ENCODE results near the gene LIF. TPM values are rescaled to one million over a fixed set of nuclear protein-coding genes. Genes with fewer than 3 reads are reported as not detected.

Gene LIF
- total RNA-seq, 1 donor from 2014 or later = not detected

DNA sequence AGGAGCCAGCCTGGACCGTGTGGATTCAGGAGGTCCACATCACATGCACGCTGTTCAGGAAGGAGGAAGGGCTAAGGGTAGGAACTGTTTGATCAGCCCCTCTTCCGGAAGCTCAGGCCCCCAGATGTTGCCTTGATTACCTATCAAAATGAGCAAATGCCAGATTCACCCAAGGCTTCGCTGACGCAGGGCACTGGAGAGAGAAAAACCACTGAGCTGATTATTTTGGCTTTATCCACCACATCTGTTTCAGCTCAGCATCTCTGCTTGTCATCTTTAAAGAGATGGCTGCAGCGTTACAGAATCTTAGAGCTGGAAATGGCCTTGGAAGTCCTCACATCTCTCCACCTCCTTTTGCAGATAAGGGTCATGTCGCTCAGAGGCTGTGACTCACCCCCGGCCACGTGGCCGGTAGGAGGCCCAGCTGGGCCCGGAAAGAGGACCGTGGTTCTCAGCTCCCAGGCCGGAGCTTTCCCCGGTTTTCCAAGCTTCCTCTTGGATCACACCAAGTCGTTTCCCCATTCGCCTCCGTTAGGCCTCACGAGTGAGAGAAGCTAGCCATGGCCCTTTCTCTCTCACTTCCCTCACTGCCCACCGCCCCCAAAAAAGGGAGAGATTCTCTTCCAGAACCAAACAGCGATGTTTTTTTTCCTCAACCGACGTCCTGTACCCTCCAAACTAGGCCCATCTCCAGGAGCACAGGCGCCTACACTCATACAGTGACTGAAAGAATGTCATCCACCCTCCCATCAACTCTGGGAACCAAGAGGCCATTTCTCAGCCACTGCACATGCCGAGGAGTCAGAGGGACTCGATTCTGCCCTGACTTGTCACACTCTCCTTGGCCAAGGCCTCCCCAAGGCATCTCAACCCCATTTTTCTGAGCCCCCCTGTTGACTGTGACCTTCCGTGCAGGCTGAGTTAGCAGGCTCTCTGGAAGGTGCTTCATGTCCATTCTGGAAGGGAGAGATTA is 37.6 kb downstream of the LIF start:
- Histone ChIP-seq H3K4me3 (no peak overlapping the region), H3K4me1 (peaks cover 0 to 18% of the 10 kb centered on the region in 2 donors), H3K27ac (peak overlapping the region; percentile 75 to 84), H3K9me3 (no peaks in the 10 kb centered on the region), H3K36me3 (no peaks in the 10 kb centered on the region), H3K27me3 (no peaks in the 10 kb centered on the region)
- intact Hi-C loops (cut with DNase I) = no loop called here
- DNase-seq (ENCODE audit: low spot score in 2 of 2) = peak in 1 of 2 donors; percentile 89
- TF ChIP-seq CTCF (IDR thresholded peaks at IDR 0.05) = no peak

GRCh38 chr22:30206944-30207343 is 39.6 kb downstream of the LIF start:
- intact Hi-C loops (cut with DNase I) = no loop called here
- no peak for DNase-seq (ENCODE audit: low spot score in 2 of 2)
- no peak for TF ChIP-seq CTCF (IDR thresholded peaks at IDR 0.05)
- no peak overlapping the region for H3K27ac ChIP-seq
- no peaks in the 10 kb centered on the region for H3K27me3 ChIP-seq
- H3K36me3 ChIP-seq = no peaks in the 10 kb centered on the region
- H3K4me3 ChIP-seq = no peak overlapping the region
- H3K4me1 ChIP-seq = peaks cover 0 to 11% of the 10 kb centered on the region in 2 donors
- no peaks in the 10 kb centered on the region for H3K9me3 ChIP-seq

DNA sequence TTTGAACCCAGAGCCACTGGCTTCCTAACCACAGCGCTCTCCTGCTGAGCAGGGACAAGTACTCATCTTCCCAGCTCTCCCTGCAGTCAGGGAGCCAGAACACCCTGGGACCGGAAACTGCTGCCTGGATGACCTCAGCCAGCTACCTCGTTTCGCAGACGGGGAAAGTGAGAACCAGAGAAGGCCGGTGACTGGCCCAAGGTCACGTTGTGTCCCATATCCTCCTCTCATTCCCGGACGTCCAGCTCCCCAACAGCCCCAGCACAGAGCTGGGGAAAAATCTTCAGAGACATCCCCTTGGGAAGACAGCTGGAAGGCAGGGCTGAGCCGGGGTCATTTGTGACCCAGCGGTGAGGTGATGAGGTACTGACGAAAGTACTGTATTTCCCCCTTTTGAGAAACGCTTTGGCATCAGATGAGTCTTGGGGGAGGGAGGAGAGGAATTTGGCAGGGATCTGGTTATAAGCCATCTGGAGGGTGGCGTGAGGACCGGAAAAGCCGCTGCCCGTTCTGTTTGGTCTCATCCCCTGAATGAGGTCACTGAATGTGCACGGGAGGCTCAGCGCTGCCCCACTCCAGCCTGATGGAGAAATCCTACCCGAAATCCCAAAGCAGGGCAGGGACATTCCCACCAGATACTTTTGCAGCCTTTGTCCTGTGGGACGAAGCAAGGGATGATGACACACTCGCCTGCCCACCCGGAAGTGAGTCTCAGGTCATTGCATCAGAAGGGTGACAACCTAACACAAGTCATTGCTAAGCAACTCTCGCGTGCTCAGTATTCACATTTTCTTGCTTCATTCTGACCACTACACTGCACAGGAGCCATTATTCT is 41.1 kb downstream of the LIF start:
- H3K4me3 ChIP-seq = no peak overlapping the region
- H3K4me1 ChIP-seq = peaks cover 0 to 11% of the 10 kb centered on the region in 2 donors
- intact Hi-C loops (cut with DNase I) = no loop called here
- H3K36me3 ChIP-seq = no peaks in the 10 kb centered on the region
- H3K9me3 ChIP-seq = no peaks in the 10 kb centered on the region
- TF ChIP-seq CTCF (IDR thresholded peaks at IDR 0.05) = no peak
- H3K27ac ChIP-seq = no peak overlapping the region
- peak in 1 of 2 donors; percentile 74 for DNase-seq (ENCODE audit: low spot score in 2 of 2)
- H3K27me3 ChIP-seq = no peaks in the 10 kb centered on the region

GRCh38 chr22:30204742-30205111 is 41.8 kb downstream of the LIF start:
- Histone ChIP-seq H3K27ac (no peak overlapping the region), H3K4me3 (no peak overlapping the region), H3K9me3 (no peaks in the 10 kb centered on the region), H3K27me3 (no peaks in the 10 kb centered on the region), H3K36me3 (no peaks in the 10 kb centered on the region), H3K4me1 (peaks cover 0 to 11% of the 10 kb centered on the region in 2 donors)
- no peak for TF ChIP-seq CTCF (IDR thresholded peaks at IDR 0.05)
- intact Hi-C loops (cut with DNase I) = no loop called here
- no peak for DNase-seq (ENCODE audit: low spot score in 2 of 2)

- H3K27me3 ChIP-seq = no peaks in the 10 kb centered on the region
- no peak for DNase-seq (ENCODE audit: low spot score in 2 of 2)
- no peaks in the 10 kb centered on the region for H3K36me3 ChIP-seq
- no peak overlapping the region for H3K27ac ChIP-seq
- TF ChIP-seq CTCF (IDR thresholded peaks at IDR 0.05) = no peak
- H3K9me3 ChIP-seq = no peaks in the 10 kb centered on the region
- intact Hi-C loops (cut with DNase I) = no loop called here
- peaks cover 0 to 11% of the 10 kb centered on the region in 2 donors for H3K4me1 ChIP-seq
- no peak overlapping the region for H3K4me3 ChIP-seq
Measured at GRCh38 chr22:30204015-30204741, 42.4 kb downstream of the LIF start.

All from ascending aorta (tissue), 2 donors.